ENCODE data around the gene TCHP. TPM values are rescaled to one million over a fixed set of nuclear protein-coding genes. Genes with fewer than 3 reads are reported as not detected.

The TCHP gene, protein sequence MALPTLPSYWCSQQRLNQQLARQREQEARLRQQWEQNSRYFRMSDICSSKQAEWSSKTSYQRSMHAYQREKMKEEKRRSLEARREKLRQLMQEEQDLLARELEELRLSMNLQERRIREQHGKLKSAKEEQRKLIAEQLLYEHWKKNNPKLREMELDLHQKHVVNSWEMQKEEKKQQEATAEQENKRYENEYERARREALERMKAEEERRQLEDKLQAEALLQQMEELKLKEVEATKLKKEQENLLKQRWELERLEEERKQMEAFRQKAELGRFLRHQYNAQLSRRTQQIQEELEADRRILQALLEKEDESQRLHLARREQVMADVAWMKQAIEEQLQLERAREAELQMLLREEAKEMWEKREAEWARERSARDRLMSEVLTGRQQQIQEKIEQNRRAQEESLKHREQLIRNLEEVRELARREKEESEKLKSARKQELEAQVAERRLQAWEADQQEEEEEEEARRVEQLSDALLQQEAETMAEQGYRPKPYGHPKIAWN
- total RNA-seq, result 16.1 and 17.9 TPM in 2 replicates

DNA sequence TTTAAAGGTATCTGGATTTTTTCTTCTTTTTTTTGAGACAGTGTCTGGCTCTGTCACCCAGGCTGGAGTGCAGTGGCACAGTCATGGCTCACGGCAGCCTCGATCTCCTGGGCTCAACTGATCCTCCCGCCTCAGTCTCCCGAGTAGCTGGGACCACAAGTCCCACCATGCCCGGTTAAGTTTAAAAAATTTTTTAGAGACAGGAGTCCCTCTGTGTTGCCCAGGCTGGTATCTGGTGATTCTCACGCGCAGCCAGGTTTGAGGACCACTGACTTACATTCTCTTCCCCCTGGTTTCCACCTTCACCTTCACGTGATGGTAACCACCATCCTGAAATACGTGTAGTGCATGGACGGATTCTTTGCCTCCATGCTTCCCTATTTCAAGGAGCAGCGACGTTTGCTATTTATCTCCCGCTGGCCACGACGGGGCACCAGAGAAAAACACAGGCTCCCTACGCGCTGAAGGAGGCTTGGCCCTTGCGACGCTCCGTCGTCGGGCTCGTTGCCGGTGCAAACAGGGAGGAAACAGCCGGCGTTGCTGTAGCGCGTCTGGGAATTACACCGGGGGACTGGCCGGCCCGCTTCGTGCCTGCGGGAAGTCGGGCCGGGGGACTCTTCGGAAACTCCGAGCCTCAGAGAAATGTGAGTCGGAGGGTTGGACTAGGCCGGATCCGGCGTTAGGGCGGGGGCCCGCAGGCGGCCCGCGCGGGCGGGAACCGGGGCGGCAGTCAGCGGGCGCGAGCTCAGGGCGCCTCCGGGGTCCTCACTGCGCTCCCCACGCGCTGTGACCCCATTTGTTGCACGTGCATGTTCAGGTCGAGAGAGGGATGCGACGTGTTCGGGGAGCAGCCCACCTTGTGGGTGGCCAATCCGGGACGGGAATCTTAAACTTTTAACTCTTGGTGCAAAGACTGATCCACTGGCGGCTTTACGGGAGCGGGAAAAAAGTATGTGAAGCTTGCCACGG lies at the start of gene TCHP:
TSS of gene TCHP (plus strand) at position 492 of the 969 bp plus-strand sequence. CDS start 2,753 bp downstream, outside the sequence.

DNA sequence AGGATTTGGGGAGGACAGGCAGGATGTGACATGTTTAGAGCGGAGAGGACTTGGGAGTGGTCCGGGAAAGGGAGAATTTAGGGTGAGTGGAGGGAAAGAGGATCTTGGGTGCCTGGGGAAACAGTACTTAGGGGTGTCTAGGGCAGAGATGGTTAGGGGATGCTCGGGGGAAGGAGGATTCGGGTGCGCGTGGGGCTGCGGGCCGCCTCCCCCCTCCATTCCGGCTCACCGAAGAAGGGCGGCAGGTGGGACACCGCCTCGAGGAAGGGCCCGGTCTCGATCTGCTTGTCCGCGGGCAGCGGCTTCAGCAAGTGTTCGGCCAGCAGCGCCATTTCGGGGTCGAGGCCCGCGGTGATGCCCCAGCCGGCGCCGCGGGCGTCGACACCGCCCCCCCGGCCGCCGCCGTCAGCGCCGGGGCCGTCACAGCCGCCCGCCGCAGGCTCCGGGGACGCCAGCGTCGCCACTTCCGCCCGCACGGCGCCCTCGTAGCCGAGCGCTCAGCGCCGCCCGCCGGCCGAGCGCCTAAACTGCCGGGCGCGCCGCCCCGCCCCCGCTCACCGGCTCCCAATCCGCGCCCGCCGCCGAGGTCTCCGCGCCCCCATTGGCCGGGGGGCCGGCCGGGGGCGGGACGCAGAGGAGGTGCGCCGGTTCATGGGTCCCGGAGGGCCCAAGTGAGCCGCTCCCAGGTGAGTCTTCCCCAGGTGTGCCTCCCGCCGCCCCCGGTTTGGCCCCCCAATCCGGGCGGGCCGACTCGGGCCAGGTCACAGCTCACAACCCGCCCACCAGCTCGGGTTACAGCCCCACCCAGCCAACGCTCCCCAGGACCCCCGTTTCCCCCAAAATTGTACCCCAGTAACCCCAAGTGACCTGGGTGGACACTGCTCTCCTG lies 19.8 kb upstream of the TCHP start, which contains the start of gene GLTP:
TSS of gene GLTP (minus strand) at position 499 of the 889 bp plus-strand sequence. CDS start at position 332, 167 bp downstream.

Other genes with a start within 250 kb of the TCHP start
- 1.0 and 1.1 TPM in 2 replicates for gene FAM222A, start 186.4 kb upstream of the TCHP start, total RNA-seq
- 2.4 and 3.4 TPM in 2 replicates for gene TRPV4, start 66.9 kb upstream of the TCHP start, total RNA-seq
- 62.4 and 71.0 TPM in 2 replicates for gene GLTP, start 19.7 kb upstream of the TCHP start, total RNA-seq
- 29.3 and 31.9 TPM in 2 replicates for gene GIT2, start 96.1 kb downstream of the TCHP start, total RNA-seq
- gene ANKRD13A, start 99.2 kb downstream of the TCHP start, total RNA-seq, result 36.5 and 70.6 TPM in 2 replicates
- gene C12orf76, start 148.2 kb downstream of the TCHP start, total RNA-seq, result 6.9 and 7.2 TPM in 2 replicates
- gene IFT81, start 224.1 kb downstream of the TCHP start, total RNA-seq, result 4.0 and 5.1 TPM in 2 replicates

Data from mammary microvascular endothelial cell (primary cell).